ENCODE measurements around the gene DIAPH1.

The DIAPH1 gene

GRCh38 chr5:141517880-141518617 is 100.8 kb downstream of the DIAPH1 start:
- DNase-seq: no peak

GRCh38 chr5:141517312-141517711 is 101.5 kb downstream of the DIAPH1 start:
- DNase-seq: no peak

- DNase-seq: no peak
These were observed 102.2 kb downstream of the DIAPH1 start for GRCh38 chr5:141516672-141517025.

GRCh38 chr5:141515946-141516671 is 102.7 kb downstream of the DIAPH1 start:
- DNase-seq: no peak

GRCh38 chr5:141515141-141515540 is 103.7 kb downstream of the DIAPH1 start:
- no peak for DNase-seq

GRCh38 chr5:141514330-141515133 is 104.3 kb downstream of the DIAPH1 start:
- DNase-seq: no peak

GRCh38 chr5:141513627-141514329 is 105.0 kb downstream of the DIAPH1 start:
- DNase-seq: peak; percentile 53 to 77

- DNase-seq: peak; percentile 32 to 74
These were observed 105.7 kb downstream of the DIAPH1 start for GRCh38 chr5:141512911-141513626.

GRCh38 chr5:141512390-141512910 is 106.3 kb downstream of the DIAPH1 start:
- DNase-seq: peak; percentile 70 to 93

- DNase-seq: no peak
These were observed 107.0 kb downstream of the DIAPH1 start for GRCh38 chr5:141511771-141512325.

- DNase-seq: no peak
These were observed 107.8 kb downstream of the DIAPH1 start for GRCh38 chr5:141510850-141511601.

GRCh38 chr5:141510160-141510559 is 108.6 kb downstream of the DIAPH1 start:
- DNase-seq: no peak

- peak in 1 of 2 experiments; percentile 53 for DNase-seq
These were observed 109.8 kb downstream of the DIAPH1 start for GRCh38 chr5:141508798-141509611.

GRCh38 chr5:141508440-141508797 is 110.4 kb downstream of the DIAPH1 start:
- DNase-seq: no peak

GRCh38 chr5:141507387-141508091 is 111.3 kb downstream of the DIAPH1 start:
- DNase-seq: no peak

GRCh38 chr5:141506381-141507155 is 112.2 kb downstream of the DIAPH1 start:
- DNase-seq: no peak

GRCh38 chr5:141504216-141504615 is 114.6 kb downstream of the DIAPH1 start:
- no peak for DNase-seq

GRCh38 chr5:141503681-141504080 is 115.1 kb downstream of the DIAPH1 start:
- no peak for DNase-seq

- no peak for DNase-seq
These were observed 117.0 kb downstream of the DIAPH1 start for GRCh38 chr5:141501761-141502160.
